SJCRH30 (cell line): ENCODE data around the gene MT1F. TPM values are rescaled to one million over a fixed set of nuclear protein-coding genes. Genes with fewer than 3 reads are reported as not detected.
"Not testable (repeated sequence)": the region's sequence is repeated elsewhere in the genome, so short reads cannot be mapped to it uniquely, and the experiment has no call there.

ENCODE experiments used
- DNase-seq, 2 experiments: peaks; one replicate each; pipeline ENCODE4 v3.0.0-alpha.2; 2015 to 2020
- H3K27ac ChIP-seq: fragments of 250-450 bp; sonication (Bioruptor Pico); 2 replicates; pipeline ENCODE4 v1.5.1; 2020; ENCODE audit warnings: mild to moderate bottlenecking, moderate library complexity
- H3K27me3 ChIP-seq: fragments of 250-450 bp; sonication (Bioruptor Pico); 2 replicates; pipeline ENCODE4 v1.5.1; 2020; ENCODE audit warnings: mild to moderate bottlenecking, moderate library complexity
- H3K36me3 ChIP-seq: fragments of 250-450 bp; sonication (Bioruptor Pico); 2 replicates; pipeline ENCODE4 v1.5.1; 2020; ENCODE audit warnings: mild to moderate bottlenecking, moderate library complexity
- H3K4me1 ChIP-seq: fragments of 250-450 bp; sonication (Bioruptor Pico); 2 replicates; pipeline ENCODE4 v1.5.1; 2020; ENCODE audit warnings: mild to moderate bottlenecking, moderate library complexity
- H3K4me3 ChIP-seq: fragments of 250-450 bp; sonication (Bioruptor Pico); 2 replicates; pipeline ENCODE4 v1.5.1; 2020; ENCODE audit warnings: mild to moderate bottlenecking, moderate library complexity
- H3K9me3 ChIP-seq: fragments of 250-450 bp; sonication (Bioruptor Pico); replicated peaks from 2 replicates; pipeline ENCODE4 v1.5.1; 2020; ENCODE audit warnings: mild to moderate bottlenecking, moderate library complexity
- total RNA-seq: library from RNA; depleted of rRNA; stranded (reverse); fragments of >200 nt; shearing (Covaris generic); gene quantifications from 2 replicates; pipeline ENCODE4 v1.2.3, GENCODE V29; 2014

Gene MT1F
- total RNA-seq, 1 experiment from 2014 or later: not detected

- no peaks in the 10 kb centered on the region for H3K36me3 ChIP-seq
- peaks cover 15% of the 10 kb centered on the region for H3K27me3 ChIP-seq
- H3K9me3 ChIP-seq: no peaks in the 10 kb centered on the region
- H3K4me3 ChIP-seq: no peak overlapping the region
- DNase-seq: no peak
- H3K4me1 ChIP-seq: no peaks in the 10 kb centered on the region
- H3K27ac ChIP-seq: no peak overlapping the region
Observed at GRCh38 chr16:56620339-56620897, 37.3 kb upstream of the MT1F start.

- H3K4me1 ChIP-seq, H3K9me3 ChIP-seq, DNase-seq, H3K36me3 ChIP-seq, H3K27ac ChIP-seq, H3K4me3 ChIP-seq: not testable (repeated sequence)
- H3K27me3 ChIP-seq: peaks cover 15% of the 10 kb centered on the region
Observed at GRCh38 chr16:56621665-56622445, 35.9 kb upstream of the MT1F start.

- not testable (repeated sequence) for H3K36me3 ChIP-seq, H3K4me3 ChIP-seq, H3K9me3 ChIP-seq, DNase-seq, H3K27ac ChIP-seq, H3K4me1 ChIP-seq
- H3K27me3 ChIP-seq: peaks cover 15% of the 10 kb centered on the region
Observed at GRCh38 chr16:56623184-56623583, 34.6 kb upstream of the MT1F start.

GRCh38 chr16:56623637-56624036 is 34.1 kb upstream of the MT1F start:
- H3K9me3 ChIP-seq: no peaks in the 10 kb centered on the region
- H3K36me3 ChIP-seq: no peaks in the 10 kb centered on the region
- no peak overlapping the region for H3K27ac ChIP-seq
- H3K4me3 ChIP-seq: no peak overlapping the region
- H3K27me3 ChIP-seq: peaks cover 11% of the 10 kb centered on the region
- 0 out of 2 replicates have a peak, but pooled peaks cover 2% of the 10 kb centered on the region for H3K4me1 ChIP-seq
- DNase-seq: no peak

GRCh38 chr16:56625140-56625942 is 32.4 kb upstream of the MT1F start, which contains the start of gene MT1E:
MT1E (plus strand) TSS chr16:56625781; CDS start chr16:56625852, 71 bp downstream.
- H3K27ac ChIP-seq: no peak within 1 kb of the TSS
- H3K4me3 ChIP-seq: no peak within 1 kb of the TSS
- no peaks in the 10 kb centered on the region for H3K27me3 ChIP-seq
- no peaks in the 10 kb centered on the region for H3K36me3 ChIP-seq
- no peaks in the 10 kb centered on the region for H3K9me3 ChIP-seq
- no peak for DNase-seq
- H3K4me1 ChIP-seq: 0 out of 2 replicates have a peak, but pooled peaks cover 2% of the 10 kb centered on the region

GRCh38 chr16:56625943-56626654 is 31.7 kb upstream of the MT1F start:
- Histone ChIP-seq H3K4me1 (0 out of 2 replicates have a peak, but pooled peaks cover 2% of the 10 kb centered on the region), H3K9me3 (no peaks in the 10 kb centered on the region), H3K36me3 (no peaks in the 10 kb centered on the region), H3K4me3 (no peak overlapping the region), H3K27ac (no peak overlapping the region), H3K27me3 (no peaks in the 10 kb centered on the region)
- no peak for DNase-seq

- no peak overlapping the region for H3K4me3 ChIP-seq
- H3K9me3 ChIP-seq: no peaks in the 10 kb centered on the region
- H3K4me1 ChIP-seq: 0 out of 2 replicates have a peak, but pooled peaks cover 2% of the 10 kb centered on the region
- no peak for DNase-seq
- H3K27ac ChIP-seq: no peak overlapping the region
- H3K36me3 ChIP-seq: no peaks in the 10 kb centered on the region
- no peaks in the 10 kb centered on the region for H3K27me3 ChIP-seq
Observed at GRCh38 chr16:56626685-56627084, 31.1 kb upstream of the MT1F start.

GRCh38 chr16:56628486-56629350 is 29.0 kb upstream of the MT1F start:
- DNase-seq: peak in 1 of 2 experiments; percentile 18
- 0 out of 2 replicates have a peak, but pooled peaks cover 2% of the 10 kb centered on the region for H3K4me1 ChIP-seq
- no peak overlapping the region for H3K27ac ChIP-seq
- no peak overlapping the region for H3K4me3 ChIP-seq
- no peaks in the 10 kb centered on the region for H3K36me3 ChIP-seq
- peaks cover 3% of the 10 kb centered on the region for H3K27me3 ChIP-seq
- no peaks in the 10 kb centered on the region for H3K9me3 ChIP-seq

GRCh38 chr16:56629531-56629930 is 28.2 kb upstream of the MT1F start:
- no peak for DNase-seq
- Histone ChIP-seq H3K27me3 (peaks cover 3% of the 10 kb centered on the region), H3K9me3 (no peaks in the 10 kb centered on the region), H3K36me3 (no peaks in the 10 kb centered on the region), H3K4me3 (no peak overlapping the region), H3K27ac (no peak overlapping the region), H3K4me1 (0 out of 2 replicates have a peak, but pooled peaks cover 2% of the 10 kb centered on the region)

- Histone ChIP-seq H3K36me3 (no peaks in the 10 kb centered on the region), H3K9me3 (no peaks in the 10 kb centered on the region), H3K4me3 (no peak overlapping the region), H3K27me3 (peaks cover 3% of the 10 kb centered on the region), H3K4me1 (0 out of 2 replicates have a peak, but pooled peaks cover 2% of the 10 kb centered on the region), H3K27ac (no peak overlapping the region)
- DNase-seq: no peak
Observed at GRCh38 chr16:56630134-56630533, 27.6 kb upstream of the MT1F start.

- H3K9me3 ChIP-seq: no peaks in the 10 kb centered on the region
- H3K27ac ChIP-seq: no peak overlapping the region
- no peak overlapping the region for H3K4me3 ChIP-seq
- peaks cover 3% of the 10 kb centered on the region for H3K27me3 ChIP-seq
- no peaks in the 10 kb centered on the region for H3K36me3 ChIP-seq
- 0 out of 2 replicates have a peak, but pooled peaks cover 2% of the 10 kb centered on the region for H3K4me1 ChIP-seq
- DNase-seq: no peak
Observed at GRCh38 chr16:56631197-56631596, 26.6 kb upstream of the MT1F start.

GRCh38 chr16:56631832-56632155 is 26.0 kb upstream of the MT1F start:
- H3K9me3 ChIP-seq: no peaks in the 10 kb centered on the region
- 0 out of 2 replicates have a peak, but pooled peaks cover 2% of the 10 kb centered on the region for H3K4me1 ChIP-seq
- DNase-seq: no peak
- no peak overlapping the region for H3K27ac ChIP-seq
- H3K27me3 ChIP-seq: peaks cover 3% of the 10 kb centered on the region
- H3K36me3 ChIP-seq: no peaks in the 10 kb centered on the region
- H3K4me3 ChIP-seq: no peak overlapping the region

- no peak for DNase-seq
- Histone ChIP-seq H3K9me3 (no peaks in the 10 kb centered on the region), H3K27me3 (peaks cover 3% of the 10 kb centered on the region), H3K4me3 (no peak within 1 kb of the TSS), H3K36me3 (no peaks in the 10 kb centered on the region), H3K27ac (no peak within 1 kb of the TSS), H3K4me1 (no peaks in the 10 kb centered on the region)
Observed at GRCh38 chr16:56632156-56632847, 25.5 kb upstream of the MT1F start, which contains the start of gene MT1M. MT1M (plus strand) TSS chr16:56632659; CDS start chr16:56632732, 73 bp downstream.
